GM08714 (cell line): ENCODE data around the gene TMEM106B.

Experiments
- H3K4me3 ChIP-seq: fragments of 200-500 bp; sonication (Bioruptor generic); 2 replicates; pipeline ENCODE4 v1.5.1; 2014; ENCODE audit warnings: mild to moderate bottlenecking, low read length, inconsistent platforms
- ZNF274 ChIP-seq: IDR thresholded peaks from 2 replicates; pipeline ENCODE4 v1.6.1; 2012; ENCODE audit warnings: mild to moderate bottlenecking, low read depth, low read length

TMEM106B gene

GRCh38 chr7:12239806-12240205 lies 28.7 kb downstream of the TMEM106B start:
- TF ChIP-seq ZNF274, result no peak

DNA sequence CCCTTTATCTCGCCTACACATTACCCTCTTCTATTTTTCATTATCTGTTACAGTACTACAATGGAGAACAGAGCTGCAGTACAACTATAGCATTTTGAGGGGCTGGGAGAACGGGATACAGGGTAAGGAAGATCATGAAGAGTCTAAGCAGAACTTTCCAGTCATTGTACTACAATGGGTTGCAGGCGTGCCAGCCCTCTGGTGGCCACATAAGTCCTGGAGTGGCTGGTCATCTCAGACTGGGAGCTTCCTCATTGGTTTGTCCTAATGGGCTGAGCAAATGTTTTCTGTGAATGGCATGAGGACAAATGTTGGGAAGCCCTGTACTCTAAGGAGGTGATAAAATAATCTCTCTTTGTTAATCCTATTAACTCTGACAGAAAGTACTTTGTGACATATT lies 33.0 kb downstream of the TMEM106B start:
- no peak overlapping the region for H3K4me3 ChIP-seq
- no peak for TF ChIP-seq ZNF274

More at GRCh38 chr7:12239806-12240205, 28.7 kb downstream of the TMEM106B start:
- H3K4me3 ChIP-seq, result no peak overlapping the region

GRCh38 chr7:12244694-12245093 lies 33.6 kb downstream of the TMEM106B start:
- TF ChIP-seq ZNF274, result no peak
- H3K4me3 ChIP-seq, result no peak overlapping the region

GRCh38 chr7:12249706-12250105 lies 38.6 kb downstream of the TMEM106B start:
- no peak for TF ChIP-seq ZNF274
- no peak overlapping the region for H3K4me3 ChIP-seq

GRCh38 chr7:12250232-12250631 lies 39.1 kb downstream of the TMEM106B start:
- no peak for TF ChIP-seq ZNF274

GRCh38 chr7:12256090-12256489 lies 45.0 kb downstream of the TMEM106B start:
- TF ChIP-seq ZNF274, result no peak
- no peak overlapping the region for H3K4me3 ChIP-seq

More at GRCh38 chr7:12250232-12250631, 39.1 kb downstream of the TMEM106B start:
- no peak overlapping the region for H3K4me3 ChIP-seq

- no peak for TF ChIP-seq ZNF274
- H3K4me3 ChIP-seq, result no peak overlapping the region
Measured at GRCh38 chr7:12257582-12257981, 46.5 kb downstream of the TMEM106B start.

DNA sequence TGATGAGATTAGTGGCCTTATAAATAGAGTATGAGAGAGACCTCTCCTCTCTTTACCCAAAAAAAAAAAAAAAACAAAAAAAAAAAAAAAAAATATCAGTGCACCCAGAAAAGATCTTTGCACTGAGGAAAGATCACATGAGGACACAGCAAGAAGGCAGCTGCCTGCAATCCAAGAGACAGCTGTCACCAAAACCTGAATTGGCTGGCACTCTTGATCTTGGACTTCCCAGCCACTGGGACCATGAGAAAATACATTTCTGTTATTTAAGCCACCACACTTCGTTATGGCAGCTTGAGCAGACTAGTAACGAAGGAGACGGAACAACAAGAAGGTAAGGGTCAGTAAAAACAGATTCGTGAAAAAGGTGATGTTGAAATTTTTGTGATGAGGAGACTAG lies 47.0 kb downstream of the TMEM106B start:
- H3K4me3 ChIP-seq, result no peak overlapping the region

GRCh38 chr7:12267542-12267941 lies 56.4 kb downstream of the TMEM106B start:
- no peak overlapping the region for H3K4me3 ChIP-seq
- TF ChIP-seq ZNF274, result no peak

More for the DNA sequence above, 47.0 kb downstream of the TMEM106B start:
- TF ChIP-seq ZNF274, result no peak

DNA sequence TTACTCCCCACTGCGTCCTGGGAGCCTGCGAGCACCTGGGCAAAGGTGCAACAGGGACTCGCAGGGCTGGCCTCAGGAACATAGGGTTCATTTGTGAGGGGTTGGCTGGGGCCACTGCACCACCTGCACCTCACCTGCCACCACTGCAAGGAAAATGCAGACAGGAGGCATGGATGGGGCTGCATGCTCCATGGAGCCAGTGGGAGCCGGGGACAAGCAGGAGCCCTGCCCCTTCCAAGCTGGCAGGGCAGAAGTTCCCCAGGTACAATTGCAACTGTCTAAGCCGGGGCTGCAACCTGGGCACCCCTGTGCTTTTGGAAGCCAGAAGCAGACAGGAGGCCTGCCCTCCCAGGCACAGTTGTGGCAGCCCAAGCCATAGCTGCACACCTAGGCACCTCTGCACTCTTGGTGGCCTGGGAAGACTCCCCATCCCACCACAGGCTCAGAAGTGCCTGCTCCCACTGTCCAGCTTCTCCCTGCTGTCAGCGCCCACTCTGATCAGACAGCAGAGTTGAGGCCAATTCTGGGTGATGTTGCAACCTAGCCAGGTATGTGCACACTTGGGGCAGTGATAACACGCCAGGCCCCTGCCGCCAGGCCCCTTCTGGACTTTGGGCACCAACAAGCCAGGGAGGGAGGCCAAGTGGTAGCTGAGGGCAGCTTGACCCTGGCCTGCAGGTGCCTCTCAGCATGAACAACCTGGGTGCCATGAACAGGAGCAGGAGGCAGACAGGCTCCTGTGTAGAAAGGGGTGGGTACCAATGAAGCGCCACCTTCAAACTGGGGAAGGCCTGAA lies 58.2 kb downstream of the TMEM106B start:
- TF ChIP-seq ZNF274, result no peak
- H3K4me3 ChIP-seq, result no peak overlapping the region

DNA sequence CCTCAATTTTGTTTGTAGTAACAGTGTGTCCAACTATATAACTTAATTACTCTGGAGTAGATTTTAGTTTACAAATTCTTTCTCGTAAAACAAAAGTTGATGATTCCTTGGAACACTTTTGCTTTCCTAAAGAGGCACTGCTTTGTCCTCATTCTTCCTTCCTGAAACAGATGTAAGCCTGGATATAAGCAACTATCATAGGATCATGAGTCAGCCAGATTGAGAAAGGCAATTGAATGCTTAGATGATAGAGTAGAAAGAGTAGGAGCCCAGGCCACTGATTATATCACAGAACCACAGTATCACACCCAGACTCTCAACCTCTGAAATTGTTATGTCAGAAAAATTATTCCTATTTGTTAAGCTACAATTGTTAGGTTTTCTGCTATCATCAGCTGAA lies 69.9 kb downstream of the TMEM106B start:
- TF ChIP-seq ZNF274, result no peak
- no peak overlapping the region for H3K4me3 ChIP-seq

GRCh38 chr7:12287901-12288300 lies 76.8 kb downstream of the TMEM106B start:
- no peak for TF ChIP-seq ZNF274
- no peak overlapping the region for H3K4me3 ChIP-seq

- TF ChIP-seq ZNF274, result no peak
- no peak overlapping the region for H3K4me3 ChIP-seq
Measured at GRCh38 chr7:12289996-12290395, 78.9 kb downstream of the TMEM106B start.

- H3K4me3 ChIP-seq, result no peak overlapping the region
- no peak for TF ChIP-seq ZNF274
Measured at GRCh38 chr7:12290761-12291160, 79.7 kb downstream of the TMEM106B start.

DNA sequence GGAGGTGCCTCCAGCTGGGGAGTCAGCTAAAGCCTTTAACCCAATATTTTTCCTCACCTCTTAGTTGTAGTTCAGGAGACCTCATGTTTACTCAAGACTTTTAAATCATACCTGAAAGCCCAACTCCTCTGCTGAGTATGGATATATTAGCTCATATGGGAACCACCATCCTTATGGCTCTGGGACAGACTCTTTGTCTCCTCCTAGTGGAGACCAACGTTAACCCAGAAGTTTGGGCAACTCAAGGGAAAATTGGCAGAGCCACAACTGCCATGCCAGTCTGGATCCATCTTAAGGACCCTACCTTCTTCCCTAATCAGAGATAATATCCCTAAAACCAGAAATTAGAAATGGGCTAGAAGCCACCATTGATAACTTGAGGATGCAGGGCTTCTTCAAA lies 80.8 kb downstream of the TMEM106B start:
- no peak for TF ChIP-seq ZNF274
- H3K4me3 ChIP-seq, result no peak overlapping the region
